HG03354 (cell line): ENCODE data around the gene OLIG2.

ENCODE experiments used
- ATAC-seq: cut with Tn5 transposase; IDR thresholded peaks from one replicate; pipeline ENCODE4 v1.9.1; 2021; ENCODE audit warnings: mild to moderate bottlenecking; ENCODE audit not compliant: unreplicated experiment, poor library complexity, severe bottlenecking

OLIG2 gene

GRCh38 chr21:33059380-33059841 is 33.7 kb downstream of the OLIG2 start:
- ATAC-seq = no peak

- ATAC-seq = no peak
Measured at GRCh38 chr21:33061233-33061632, 35.5 kb downstream of the OLIG2 start.

- no peak for ATAC-seq
Measured at GRCh38 chr21:33063375-33063883, 37.7 kb downstream of the OLIG2 start.

GRCh38 chr21:33063907-33064622 is 38.3 kb downstream of the OLIG2 start:
- ATAC-seq = no peak

- ATAC-seq = no peak
Measured at GRCh38 chr21:33064623-33065390, 39.1 kb downstream of the OLIG2 start.

GRCh38 chr21:33067043-33067442 is 41.3 kb downstream of the OLIG2 start:
- ATAC-seq = no peak

GRCh38 chr21:33067457-33067856 is 41.7 kb downstream of the OLIG2 start:
- ATAC-seq = no peak

- ATAC-seq = no peak
Measured at GRCh38 chr21:33069243-33069642, 43.5 kb downstream of the OLIG2 start.

GRCh38 chr21:33069645-33069993 is 43.9 kb downstream of the OLIG2 start:
- ATAC-seq = no peak

- no peak for ATAC-seq
Measured at GRCh38 chr21:33069994-33070743, 44.4 kb downstream of the OLIG2 start, which contains the start of gene OLIG1. Gene OLIG1 (plus strand): TSS chr21:33070141. CDS start chr21:33070247, 106 bp downstream.

- no peak for ATAC-seq
Measured at GRCh38 chr21:33070744-33070997, 44.9 kb downstream of the OLIG2 start.

GRCh38 chr21:33070998-33071769 is 45.4 kb downstream of the OLIG2 start:
- no peak for ATAC-seq

- no peak for ATAC-seq
Measured at GRCh38 chr21:33071770-33072306, 46.1 kb downstream of the OLIG2 start.

GRCh38 chr21:33073636-33074035 is 47.9 kb downstream of the OLIG2 start:
- no peak for ATAC-seq

GRCh38 chr21:33075128-33075527 is 49.4 kb downstream of the OLIG2 start:
- ATAC-seq = no peak

- no peak for ATAC-seq
Measured at GRCh38 chr21:33075596-33076195, 50.0 kb downstream of the OLIG2 start.

GRCh38 chr21:33076600-33077329 is 51.0 kb downstream of the OLIG2 start:
- no peak for ATAC-seq
